Measurements from ENCODE around the gene SORT1. TPM values are rescaled to one million over a fixed set of nuclear protein-coding genes. Genes with fewer than 3 reads are reported as not detected.

Gene SORT1
- total RNA-seq, 1 experiment from 2014 or later, result 11.2 TPM

DNA sequence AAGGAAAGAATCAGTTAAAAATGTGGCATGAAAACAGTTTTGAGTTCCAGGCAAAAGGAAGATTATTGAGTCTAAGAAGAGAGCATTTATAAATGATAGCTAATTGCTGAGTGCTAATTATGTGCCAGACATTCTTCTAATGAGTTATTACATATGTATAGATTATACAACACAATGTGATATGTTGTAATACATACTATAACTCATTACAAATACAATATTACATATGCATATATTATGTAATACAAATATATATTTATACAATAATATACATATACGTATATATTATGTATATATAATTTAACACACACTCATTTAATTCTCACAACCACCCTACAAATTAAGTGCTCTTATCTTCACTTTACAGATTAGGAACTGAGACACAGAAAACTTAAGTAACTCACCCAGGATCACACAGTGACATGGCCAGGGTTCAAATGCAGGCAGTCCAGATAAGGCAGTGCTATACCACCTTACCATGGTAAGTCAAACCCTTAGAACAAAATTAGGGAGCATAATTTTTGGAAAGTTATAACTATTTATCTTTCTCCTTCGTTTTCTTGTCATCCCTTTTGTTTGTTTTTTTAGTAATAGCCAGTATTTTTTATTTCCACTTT lies 4.0 kb downstream of the SORT1 start:
- H3K36me3 ChIP-seq, result 0 out of 2 replicates have a peak, but pooled peaks cover 3% of the 10 kb centered on the region
- no peak overlapping the region for H3K4me3 ChIP-seq
- peak overlapping the region; percentile 52 for H3K27ac ChIP-seq
- DNase-seq (ENCODE audit: low read depth in 1 of 2, low spot score in 2 of 2), result no peak
- H3K27me3 ChIP-seq (replicated peaks), result no peaks in the 10 kb centered on the region
- peaks cover 72% of the 10 kb centered on the region for H3K4me1 ChIP-seq (replicated peaks)
- 0 out of 2 replicates have a peak, but pooled peaks cover 2% of the 10 kb centered on the region for H3K9me3 ChIP-seq (replicated peaks)

DNA sequence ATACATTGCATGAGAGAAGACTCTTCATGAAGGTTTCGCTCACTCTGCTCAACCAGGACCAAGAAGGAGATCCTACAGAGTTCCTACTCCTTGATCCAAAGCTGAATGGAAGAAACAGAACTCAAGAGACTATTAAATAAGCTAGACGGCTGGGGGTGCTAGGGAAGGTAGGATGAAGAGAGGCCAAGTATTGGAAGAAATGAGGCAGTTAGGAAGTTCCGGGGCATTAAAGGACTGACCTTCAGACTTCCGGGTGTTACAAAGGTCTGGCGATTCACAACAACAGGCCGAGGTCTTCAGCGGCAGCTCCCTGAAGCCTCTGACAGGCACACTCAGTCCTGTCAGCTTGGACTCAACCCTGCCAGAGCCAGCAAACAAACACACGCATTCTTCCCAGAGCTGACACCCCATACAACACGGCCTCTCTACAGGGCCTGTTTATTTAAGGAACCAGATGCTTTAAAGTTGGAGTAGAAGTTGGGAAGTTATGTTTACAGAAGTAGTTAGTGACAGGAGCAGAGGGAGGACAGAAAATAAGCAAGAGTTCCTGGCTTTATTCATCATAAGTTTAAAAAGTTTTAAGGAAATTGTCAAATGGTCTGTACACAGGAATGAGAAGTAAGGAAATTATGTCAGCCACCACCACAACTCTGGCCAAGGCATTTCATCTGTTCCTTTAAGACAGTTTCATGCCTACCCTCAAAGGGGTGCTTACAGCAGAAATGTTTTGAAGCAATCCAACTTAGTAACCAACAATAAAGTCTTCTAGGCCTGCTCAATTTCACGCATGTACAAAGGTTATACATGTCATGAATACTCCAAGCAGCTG lies 4.7 kb downstream of the SORT1 start:
- H3K9me3 ChIP-seq (replicated peaks), result 0 out of 2 replicates have a peak, but pooled peaks cover 2% of the 10 kb centered on the region
- DNase-seq (ENCODE audit: low read depth in 1 of 2, low spot score in 2 of 2), result peak; percentile 75 to 76
- H3K27me3 ChIP-seq (replicated peaks), result no peaks in the 10 kb centered on the region
- 0 out of 2 replicates have a peak, but pooled peaks cover 3% of the 10 kb centered on the region for H3K36me3 ChIP-seq
- H3K27ac ChIP-seq, result peak overlapping the region; percentile 52
- peak overlapping the region; percentile 7 for H3K4me3 ChIP-seq
- H3K4me1 ChIP-seq (replicated peaks), result peaks cover 65% of the 10 kb centered on the region

DNA sequence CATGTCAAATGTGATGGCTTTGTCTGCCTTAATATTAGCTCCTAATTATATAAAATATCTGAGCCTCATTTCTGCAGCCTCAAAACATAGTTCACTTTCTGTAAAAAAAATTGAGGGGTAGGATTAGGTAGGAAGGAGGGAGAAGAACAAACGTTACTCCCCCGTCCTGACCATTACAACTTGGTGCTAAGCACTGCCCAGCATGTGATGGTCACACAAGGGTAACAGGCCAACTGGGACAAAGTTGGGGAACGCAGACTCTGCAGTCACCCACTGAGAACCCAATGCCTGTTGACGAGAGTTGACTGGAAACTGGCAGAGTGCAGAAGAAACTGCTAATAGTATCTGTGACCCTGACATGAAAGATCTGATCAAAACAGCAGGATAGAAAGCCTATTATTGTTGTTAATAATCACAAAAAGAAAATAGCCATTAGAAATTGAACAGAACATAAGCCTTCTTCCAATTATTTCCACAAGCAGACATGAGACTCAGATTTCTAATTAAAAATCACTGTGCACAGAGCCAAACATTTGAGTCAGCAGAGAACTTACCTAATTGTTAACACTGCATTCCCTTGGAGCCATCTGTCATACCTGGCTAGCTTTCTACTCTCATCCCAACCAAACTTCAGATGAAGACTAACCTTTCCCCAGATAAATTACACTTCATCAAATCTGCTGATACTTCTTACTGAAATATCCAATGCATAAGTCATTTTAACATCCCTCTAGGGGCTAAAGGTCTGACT lies 5.5 kb downstream of the SORT1 start:
- Histone ChIP-seq H3K27ac (peak overlapping the region; percentile 52), H3K4me3 (no peak overlapping the region), H3K4me1 (replicated peaks) (peaks cover 59% of the 10 kb centered on the region)

DNA sequence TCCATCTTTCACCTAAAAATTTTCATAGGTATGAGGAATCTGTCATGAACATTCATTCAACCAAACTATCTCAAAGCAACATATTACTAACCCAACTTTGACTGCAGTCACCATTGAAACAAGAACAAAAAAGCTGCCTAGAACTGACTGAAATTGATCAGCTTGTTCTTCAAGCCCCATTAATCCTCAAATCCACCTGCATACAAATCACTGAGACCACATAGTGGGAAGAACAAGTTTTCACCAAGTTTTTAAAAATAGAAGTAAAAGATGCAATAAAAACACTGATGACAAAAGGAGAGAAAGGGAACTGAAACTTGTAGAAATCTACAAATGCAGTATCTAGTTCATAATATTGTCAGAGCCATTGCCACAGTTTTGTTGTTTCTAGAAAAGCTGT lies 6.1 kb downstream of the SORT1 start:
- peak overlapping the region; percentile 12; the same call in 1 of the 2 replicates for H3K27ac ChIP-seq
- peaks cover 56% of the 10 kb centered on the region for H3K4me1 ChIP-seq (replicated peaks)
- 0 out of 2 replicates have a peak, but pooled peaks cover 3% of the 10 kb centered on the region for H3K36me3 ChIP-seq

More for the DNA sequence above, 5.5 kb downstream of the SORT1 start:
- Histone ChIP-seq H3K9me3 (replicated peaks) (no peaks in the 10 kb centered on the region), H3K36me3 (0 out of 2 replicates have a peak, but pooled peaks cover 3% of the 10 kb centered on the region), H3K27me3 (replicated peaks) (no peaks in the 10 kb centered on the region)
- DNase-seq (ENCODE audit: low read depth in 1 of 2, low spot score in 2 of 2), result no peak

DNA sequence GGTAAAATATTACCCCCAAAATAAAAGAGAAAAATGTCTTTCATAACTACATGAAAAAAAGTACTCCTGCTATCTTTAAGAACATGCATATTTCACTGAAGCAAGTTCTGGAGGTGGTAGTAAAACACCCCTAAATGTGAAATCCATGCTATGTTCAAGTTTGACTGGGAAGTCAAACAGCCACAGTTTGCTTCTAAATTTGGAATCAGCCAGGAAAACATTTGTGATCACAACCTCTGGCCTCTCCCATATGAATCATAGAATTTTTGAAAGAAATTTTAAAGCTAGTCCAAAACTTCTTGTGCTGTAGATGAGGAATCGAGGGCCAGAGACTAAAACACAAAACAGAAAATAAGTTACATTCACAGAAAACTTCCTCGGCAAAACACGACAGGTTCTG lies 6.6 kb downstream of the SORT1 start:
- Histone ChIP-seq H3K9me3 (replicated peaks) (no peaks in the 10 kb centered on the region), H3K27me3 (replicated peaks) (no peaks in the 10 kb centered on the region), H3K4me3 (no peak overlapping the region), H3K4me1 (replicated peaks) (peaks cover 51% of the 10 kb centered on the region), H3K36me3 (0 out of 2 replicates have a peak, but pooled peaks cover 3% of the 10 kb centered on the region), H3K27ac (peak overlapping the region; percentile 12; the same call in 1 of the 2 replicates)
- no peak for DNase-seq (ENCODE audit: low read depth in 1 of 2, low spot score in 2 of 2)

More for the DNA sequence above, 6.1 kb downstream of the SORT1 start:
- Histone ChIP-seq H3K4me3 (no peak overlapping the region), H3K27me3 (replicated peaks) (no peaks in the 10 kb centered on the region), H3K9me3 (replicated peaks) (no peaks in the 10 kb centered on the region)
- no peak for DNase-seq (ENCODE audit: low read depth in 1 of 2, low spot score in 2 of 2)

GRCh38 chr1:109389638-109390341 lies 7.9 kb downstream of the SORT1 start:
- Histone ChIP-seq H3K4me1 (replicated peaks) (peaks cover 39% of the 10 kb centered on the region), H3K36me3 (0 out of 2 replicates have a peak, but pooled peaks cover 3% of the 10 kb centered on the region), H3K4me3 (no peak overlapping the region), H3K27me3 (replicated peaks) (no peaks in the 10 kb centered on the region), H3K9me3 (replicated peaks) (no peaks in the 10 kb centered on the region), H3K27ac (no peak overlapping the region)
- no peak for DNase-seq (ENCODE audit: low read depth in 1 of 2, low spot score in 2 of 2)

DNA sequence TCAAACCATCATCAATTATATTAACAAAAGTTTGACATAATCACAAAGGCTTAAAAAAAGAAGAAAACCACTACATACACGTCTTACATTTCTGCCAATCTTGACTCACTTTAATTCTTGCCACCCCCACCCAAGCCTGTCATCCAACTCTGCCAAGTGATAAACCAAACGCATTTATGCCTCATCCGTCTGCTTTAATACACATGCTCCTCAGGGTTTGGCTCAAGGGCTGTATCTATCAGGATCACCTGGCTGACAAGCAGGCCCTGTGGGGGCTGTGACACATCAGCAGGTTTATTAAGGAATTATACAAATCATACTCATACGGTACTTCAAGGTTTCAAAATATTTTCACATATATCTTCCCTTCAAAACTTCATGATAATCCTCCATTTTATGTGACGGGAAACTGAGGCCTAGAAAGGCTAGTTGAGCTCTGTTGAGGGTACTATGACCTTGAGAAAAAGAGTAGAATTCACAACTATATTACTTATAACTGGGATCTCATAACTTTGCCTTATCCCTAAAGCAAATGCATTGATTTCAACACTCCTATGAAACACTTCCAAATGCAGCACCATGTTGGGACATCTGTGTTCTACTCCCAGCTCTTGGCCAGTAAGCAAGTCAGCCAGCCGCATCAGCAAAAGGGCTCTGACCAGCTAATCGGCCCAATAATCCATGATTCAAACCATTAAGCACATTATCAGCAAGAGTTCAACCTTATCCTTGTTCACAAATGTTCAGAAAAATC lies 8.7 kb downstream of the SORT1 start:
- no peak for DNase-seq (ENCODE audit: low read depth in 1 of 2, low spot score in 2 of 2)
- Histone ChIP-seq H3K27ac (no peak overlapping the region), H3K9me3 (replicated peaks) (no peaks in the 10 kb centered on the region), H3K36me3 (0 out of 2 replicates have a peak, but pooled peaks cover 3% of the 10 kb centered on the region), H3K27me3 (replicated peaks) (no peaks in the 10 kb centered on the region), H3K4me1 (replicated peaks) (peaks cover 32% of the 10 kb centered on the region), H3K4me3 (no peak overlapping the region)

GRCh38 chr1:109388208-109388711 lies 9.5 kb downstream of the SORT1 start:
- H3K36me3 ChIP-seq, result 0 out of 2 replicates have a peak, but pooled peaks cover 3% of the 10 kb centered on the region
- H3K27me3 ChIP-seq (replicated peaks), result no peaks in the 10 kb centered on the region
- DNase-seq (ENCODE audit: low read depth in 1 of 2, low spot score in 2 of 2), result no peak
- no peaks in the 10 kb centered on the region for H3K9me3 ChIP-seq (replicated peaks)
- no peak overlapping the region for H3K4me3 ChIP-seq
- H3K4me1 ChIP-seq (replicated peaks), result peaks cover 26% of the 10 kb centered on the region
- no peak overlapping the region for H3K27ac ChIP-seq

GRCh38 chr1:109386054-109386717 lies 11.5 kb downstream of the SORT1 start:
- H3K27ac ChIP-seq, result no peak overlapping the region

DNA sequence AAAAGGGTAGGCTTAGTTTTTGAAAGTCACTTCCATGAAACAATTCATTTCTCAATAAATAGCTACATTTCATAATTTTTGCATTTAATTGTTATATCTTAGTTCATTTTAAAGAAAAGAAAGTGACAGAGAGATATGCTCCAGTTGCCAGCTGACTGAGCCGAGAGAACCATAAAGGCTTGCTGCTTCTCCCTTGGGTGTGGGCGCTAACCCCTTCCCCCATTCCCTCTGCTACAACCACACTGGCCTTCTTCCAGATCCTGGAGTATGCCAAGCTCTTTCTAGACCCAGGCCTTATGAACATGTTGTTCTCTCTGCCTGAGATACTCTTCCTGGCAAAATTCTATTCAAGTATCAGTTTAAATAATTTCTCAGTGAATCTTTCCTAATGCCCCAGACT lies 12.3 kb downstream of the SORT1 start:
- Histone ChIP-seq H3K27ac (no peak overlapping the region), H3K36me3 (no peaks in the 10 kb centered on the region), H3K4me3 (no peak overlapping the region), H3K4me1 (replicated peaks) (no peaks in the 10 kb centered on the region; the same call in 1 of the 2 replicates), H3K9me3 (replicated peaks) (no peaks in the 10 kb centered on the region), H3K27me3 (replicated peaks) (no peaks in the 10 kb centered on the region)
- no peak for DNase-seq (ENCODE audit: low read depth in 1 of 2, low spot score in 2 of 2)

More at GRCh38 chr1:109386054-109386717, 11.5 kb downstream of the SORT1 start:
- Histone ChIP-seq H3K4me3 (no peak overlapping the region), H3K36me3 (no peaks in the 10 kb centered on the region), H3K27me3 (replicated peaks) (no peaks in the 10 kb centered on the region), H3K4me1 (replicated peaks) (peaks cover 5% of the 10 kb centered on the region), H3K9me3 (replicated peaks) (no peaks in the 10 kb centered on the region)
- no peak for DNase-seq (ENCODE audit: low read depth in 1 of 2, low spot score in 2 of 2)

- no peaks in the 10 kb centered on the region for H3K27me3 ChIP-seq (replicated peaks)
- no peaks in the 10 kb centered on the region for H3K36me3 ChIP-seq
- H3K4me3 ChIP-seq, result no peak overlapping the region
- DNase-seq (ENCODE audit: low read depth in 1 of 2, low spot score in 2 of 2), result no peak
- H3K9me3 ChIP-seq (replicated peaks), result no peaks in the 10 kb centered on the region
- no peaks in the 10 kb centered on the region; the same call in 1 of the 2 replicates for H3K4me1 ChIP-seq (replicated peaks)
- no peak overlapping the region for H3K27ac ChIP-seq
Observed at GRCh38 chr1:109383854-109384253, 13.9 kb downstream of the SORT1 start.
